Large intestine (tissue), 1 donor: ENCODE measurements around the gene MRPS11. TPM values are rescaled to one million over a fixed set of nuclear protein-coding genes. Genes with fewer than 3 reads are reported as not detected.

Source experiments
- polyA plus RNA-seq: library from polyadenylated mRNA; unstranded; fragments of 120-200 nt; gene quantifications from one replicate; pipeline ENCODE4 v1.2.1, GENCODE V29; 2013

The MRPS11 gene
- polyA plus RNA-seq, 1 donor: 40.8 TPM

Other genes with a start within 250 kb of the MRPS11 start
- gene NTRK3, start 211.0 kb upstream of the MRPS11 start, polyA plus RNA-seq: 3.1 TPM
- 28.6 TPM for gene MRPL46, start 320 bp upstream of the MRPS11 start, polyA plus RNA-seq
- 12.1 TPM for gene DET1, start 79.0 kb downstream of the MRPS11 start, polyA plus RNA-seq
- 8.2 TPM for gene AEN, start 153.6 kb downstream of the MRPS11 start, polyA plus RNA-seq
- gene ISG20, start 171.3 kb downstream of the MRPS11 start, polyA plus RNA-seq: 4.9 TPM